ENCODE results near the gene NRK.
"Not testable (repeated sequence)": the region's sequence is repeated elsewhere in the genome, so short reads cannot be mapped to it uniquely, and the experiment has no call there.

NRK gene, protein sequence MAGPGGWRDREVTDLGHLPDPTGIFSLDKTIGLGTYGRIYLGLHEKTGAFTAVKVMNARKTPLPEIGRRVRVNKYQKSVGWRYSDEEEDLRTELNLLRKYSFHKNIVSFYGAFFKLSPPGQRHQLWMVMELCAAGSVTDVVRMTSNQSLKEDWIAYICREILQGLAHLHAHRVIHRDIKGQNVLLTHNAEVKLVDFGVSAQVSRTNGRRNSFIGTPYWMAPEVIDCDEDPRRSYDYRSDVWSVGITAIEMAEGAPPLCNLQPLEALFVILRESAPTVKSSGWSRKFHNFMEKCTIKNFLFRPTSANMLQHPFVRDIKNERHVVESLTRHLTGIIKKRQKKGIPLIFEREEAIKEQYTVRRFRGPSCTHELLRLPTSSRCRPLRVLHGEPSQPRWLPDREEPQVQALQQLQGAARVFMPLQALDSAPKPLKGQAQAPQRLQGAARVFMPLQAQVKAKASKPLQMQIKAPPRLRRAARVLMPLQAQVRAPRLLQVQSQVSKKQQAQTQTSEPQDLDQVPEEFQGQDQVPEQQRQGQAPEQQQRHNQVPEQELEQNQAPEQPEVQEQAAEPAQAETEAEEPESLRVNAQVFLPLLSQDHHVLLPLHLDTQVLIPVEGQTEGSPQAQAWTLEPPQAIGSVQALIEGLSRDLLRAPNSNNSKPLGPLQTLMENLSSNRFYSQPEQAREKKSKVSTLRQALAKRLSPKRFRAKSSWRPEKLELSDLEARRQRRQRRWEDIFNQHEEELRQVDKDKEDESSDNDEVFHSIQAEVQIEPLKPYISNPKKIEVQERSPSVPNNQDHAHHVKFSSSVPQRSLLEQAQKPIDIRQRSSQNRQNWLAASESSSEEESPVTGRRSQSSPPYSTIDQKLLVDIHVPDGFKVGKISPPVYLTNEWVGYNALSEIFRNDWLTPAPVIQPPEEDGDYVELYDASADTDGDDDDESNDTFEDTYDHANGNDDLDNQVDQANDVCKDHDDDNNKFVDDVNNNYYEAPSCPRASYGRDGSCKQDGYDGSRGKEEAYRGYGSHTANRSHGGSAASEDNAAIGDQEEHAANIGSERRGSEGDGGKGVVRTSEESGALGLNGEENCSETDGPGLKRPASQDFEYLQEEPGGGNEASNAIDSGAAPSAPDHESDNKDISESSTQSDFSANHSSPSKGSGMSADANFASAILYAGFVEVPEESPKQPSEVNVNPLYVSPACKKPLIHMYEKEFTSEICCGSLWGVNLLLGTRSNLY (N-terminal part only)

DNA sequence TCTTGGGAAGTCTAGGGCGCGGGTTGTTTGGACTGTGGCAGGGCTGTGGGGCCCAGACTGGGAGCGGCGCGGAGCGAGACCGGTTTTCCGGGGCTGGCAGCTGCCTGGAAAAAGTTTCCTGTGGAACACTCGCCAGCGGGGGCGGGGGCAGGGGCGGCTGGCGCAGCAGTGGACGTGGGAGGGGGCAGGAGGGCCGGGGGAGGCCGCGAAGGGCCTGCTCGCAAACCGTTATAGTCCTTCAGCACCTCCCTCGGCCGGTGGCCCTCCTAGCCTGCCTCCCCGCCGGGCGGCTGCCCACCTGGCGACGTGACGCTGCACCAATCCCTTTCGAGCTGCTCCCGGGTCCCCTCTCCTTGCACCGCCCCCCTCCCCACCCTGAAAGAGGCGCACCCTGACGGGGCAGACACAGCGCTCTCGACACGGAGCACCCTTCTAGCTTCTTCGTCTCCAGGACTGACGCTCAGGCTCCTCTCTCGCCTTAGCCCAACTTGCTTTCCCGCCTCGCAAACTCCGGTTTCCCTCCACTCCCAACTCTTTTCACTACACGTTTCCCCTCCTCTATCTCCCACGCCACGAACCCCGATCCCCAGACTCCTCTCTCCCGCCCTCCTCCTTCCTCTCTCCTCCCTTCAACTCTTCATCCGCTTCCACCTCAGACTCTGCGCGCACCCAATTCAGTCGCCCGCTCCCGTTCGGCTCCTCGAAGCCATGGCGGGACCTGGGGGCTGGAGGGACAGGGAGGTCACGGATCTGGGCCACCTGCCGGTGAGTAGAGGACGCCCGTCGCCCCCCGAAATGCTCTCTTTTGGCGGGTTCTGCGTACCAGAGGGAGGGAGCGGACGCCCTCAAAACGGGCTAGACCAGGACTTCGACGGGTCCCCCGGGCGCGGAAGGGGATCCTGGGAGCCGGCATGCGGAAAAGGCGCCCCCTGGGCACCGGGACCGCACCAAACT, at the start of gene NRK:
Gene NRK, plus strand, starts transcription at position 402 of the 954 bp plus-strand sequence. Its CDS starts 307 bp downstream, at position 709.
- no peak for DNase-seq

DNA sequence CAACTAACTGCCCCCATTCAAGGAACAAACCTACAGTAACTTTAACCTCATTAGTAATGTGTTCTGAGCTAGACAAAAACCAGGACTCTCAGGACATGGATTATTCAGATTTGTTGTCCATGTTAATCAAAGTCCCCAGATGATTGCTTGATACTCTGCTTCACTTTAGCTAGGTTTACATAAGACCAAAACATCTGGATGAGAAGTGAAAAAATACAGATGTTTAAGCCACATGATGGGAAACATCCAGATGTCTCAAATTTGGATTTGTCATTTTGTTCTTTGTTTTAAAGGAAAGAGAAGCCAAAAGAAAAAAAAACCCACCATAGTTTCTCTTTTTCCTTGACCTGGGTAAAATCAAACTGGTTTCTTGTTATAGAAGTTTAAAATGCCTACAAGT, 48.5 kb upstream of the NRK start:
- DNase-seq = no peak

DNA sequence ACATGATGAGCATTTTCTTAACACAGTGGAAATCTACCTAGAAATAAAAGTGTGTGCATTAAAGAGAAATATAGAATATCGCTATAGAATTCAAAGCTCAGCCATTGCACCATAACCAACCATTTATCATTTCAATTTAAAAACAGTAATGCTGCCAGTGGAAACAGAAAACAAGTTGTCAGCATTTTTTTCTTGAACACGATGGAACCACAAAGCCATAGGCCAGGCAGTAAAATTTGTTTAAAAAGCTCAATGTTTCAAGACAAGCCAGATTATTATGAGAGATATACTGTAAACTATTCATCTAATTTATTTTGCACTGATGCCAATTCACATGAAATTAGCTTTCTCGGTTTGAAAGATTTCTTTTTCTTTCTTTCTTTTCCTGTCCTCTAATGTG, 46.7 kb upstream of the NRK start:
- DNase-seq = no peak

DNA sequence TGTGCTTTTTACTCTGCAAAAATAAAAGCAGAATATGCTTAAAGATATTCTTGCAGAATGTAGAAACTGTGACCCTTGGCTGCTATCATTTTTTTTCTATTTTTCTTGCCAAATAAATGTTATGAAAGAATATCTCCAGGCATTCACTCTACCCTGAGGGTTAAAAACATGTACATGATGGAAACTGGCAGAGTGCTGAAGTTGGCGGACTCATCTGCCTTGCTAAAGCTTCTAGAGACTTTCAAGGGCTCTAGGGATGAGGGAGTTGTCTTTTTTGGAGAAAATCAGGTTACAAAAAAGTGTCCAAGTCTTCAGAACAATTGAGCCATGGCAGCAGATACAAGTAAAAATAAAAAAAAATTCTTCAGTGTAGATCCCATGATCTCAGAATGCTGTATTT, 40.5 kb upstream of the NRK start:
- no peak for DNase-seq

DNA sequence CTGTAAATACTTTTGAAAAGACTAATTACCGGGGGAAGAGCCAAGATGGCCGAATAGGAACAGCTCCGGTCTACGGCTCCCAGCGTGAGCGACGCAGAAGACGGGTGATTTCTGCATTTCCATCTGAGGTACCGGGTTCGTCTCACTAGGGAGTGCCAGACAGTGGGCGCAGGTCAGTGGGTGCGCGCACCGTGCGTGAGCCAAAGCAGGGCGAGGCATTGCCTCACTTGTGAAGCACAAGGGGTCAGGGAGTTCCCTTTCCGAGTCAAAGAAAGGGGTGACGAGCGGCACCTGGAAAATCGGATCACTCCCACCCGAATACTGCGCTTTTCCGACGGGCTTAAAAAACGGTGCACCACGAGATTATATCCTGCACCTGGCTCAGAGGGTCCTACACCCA, 25.5 kb upstream of the NRK start:
- not testable (repeated sequence) for DNase-seq

DNA sequence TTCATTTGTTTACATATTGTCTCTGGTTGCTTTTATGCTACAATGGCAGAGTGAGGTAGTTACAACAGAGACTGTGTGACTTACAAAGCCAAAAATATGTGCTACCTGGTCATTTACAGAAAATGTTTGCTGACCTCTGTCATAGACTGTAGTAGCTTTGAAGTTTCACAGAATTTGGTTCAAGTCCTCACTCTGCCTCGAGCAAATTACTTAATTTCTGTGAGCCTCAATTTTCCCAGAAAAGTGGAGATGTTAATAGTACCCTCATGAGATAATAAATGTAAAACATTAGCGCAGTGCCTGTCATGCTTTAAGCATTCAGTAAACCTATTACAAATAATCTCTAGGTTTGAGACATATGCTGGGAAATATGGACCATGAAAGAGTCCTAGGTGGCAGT, 18.4 kb upstream of the NRK start:
- no peak for DNase-seq

DNA sequence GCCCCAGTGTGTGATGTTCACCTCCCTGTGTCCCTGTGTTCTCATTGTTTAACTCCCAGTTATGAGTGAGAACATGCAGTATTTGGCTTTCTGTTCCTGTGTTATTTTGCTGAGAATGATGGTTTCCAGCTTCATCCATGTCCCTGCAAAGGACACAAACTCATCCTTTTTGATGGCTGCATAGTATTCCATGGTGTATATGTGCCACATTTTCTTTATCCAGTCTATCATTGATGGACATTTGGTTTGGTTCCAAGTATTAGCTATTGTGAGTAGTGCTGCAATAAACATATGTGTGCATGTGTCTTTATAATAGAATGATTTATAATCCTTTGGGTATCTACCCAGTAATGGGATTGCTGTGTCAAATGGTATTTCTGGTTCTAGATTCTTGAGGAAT, 16.7 kb upstream of the NRK start:
- not testable (repeated sequence) for DNase-seq

DNA sequence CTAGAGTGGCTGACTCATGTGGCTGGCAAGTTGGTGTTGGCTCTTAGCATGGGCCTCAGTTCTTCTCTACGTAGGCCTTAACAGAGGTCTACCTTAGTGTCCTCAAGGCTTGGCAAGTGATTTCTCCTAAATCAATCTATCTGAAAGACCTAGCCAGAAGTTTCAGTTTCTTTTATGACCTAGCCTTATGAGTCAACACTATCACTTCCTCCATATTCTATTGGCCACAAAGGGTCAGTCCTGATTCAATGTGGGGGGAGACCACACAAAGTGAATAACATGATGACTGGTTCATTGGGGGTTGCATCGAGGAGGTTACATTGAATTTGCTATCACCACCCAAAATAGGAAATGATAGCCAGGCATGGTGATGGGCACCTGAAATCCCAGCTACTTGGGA, 5.8 kb upstream of the NRK start:
- DNase-seq = no peak

DNA sequence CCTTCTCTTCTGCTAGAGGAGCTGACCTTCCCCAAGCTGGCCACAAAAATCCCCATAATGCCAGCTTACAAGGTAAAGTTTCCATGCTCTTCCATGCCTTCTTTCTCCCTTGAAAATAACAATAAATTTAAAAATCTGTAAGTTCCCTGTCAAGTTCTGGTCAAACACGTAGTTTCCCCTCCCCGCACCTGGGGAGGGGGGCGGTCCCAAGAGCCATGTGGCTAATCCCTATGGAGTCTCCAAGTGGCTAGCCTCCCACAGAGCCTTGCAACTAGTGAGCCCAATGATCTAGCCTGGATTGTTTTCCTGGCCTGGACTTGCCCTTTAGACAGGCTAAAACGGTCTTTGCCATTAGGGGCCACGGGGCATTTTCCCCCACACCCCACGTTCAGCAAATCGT, 2.1 kb upstream of the NRK start:
- DNase-seq = no peak

DNA sequence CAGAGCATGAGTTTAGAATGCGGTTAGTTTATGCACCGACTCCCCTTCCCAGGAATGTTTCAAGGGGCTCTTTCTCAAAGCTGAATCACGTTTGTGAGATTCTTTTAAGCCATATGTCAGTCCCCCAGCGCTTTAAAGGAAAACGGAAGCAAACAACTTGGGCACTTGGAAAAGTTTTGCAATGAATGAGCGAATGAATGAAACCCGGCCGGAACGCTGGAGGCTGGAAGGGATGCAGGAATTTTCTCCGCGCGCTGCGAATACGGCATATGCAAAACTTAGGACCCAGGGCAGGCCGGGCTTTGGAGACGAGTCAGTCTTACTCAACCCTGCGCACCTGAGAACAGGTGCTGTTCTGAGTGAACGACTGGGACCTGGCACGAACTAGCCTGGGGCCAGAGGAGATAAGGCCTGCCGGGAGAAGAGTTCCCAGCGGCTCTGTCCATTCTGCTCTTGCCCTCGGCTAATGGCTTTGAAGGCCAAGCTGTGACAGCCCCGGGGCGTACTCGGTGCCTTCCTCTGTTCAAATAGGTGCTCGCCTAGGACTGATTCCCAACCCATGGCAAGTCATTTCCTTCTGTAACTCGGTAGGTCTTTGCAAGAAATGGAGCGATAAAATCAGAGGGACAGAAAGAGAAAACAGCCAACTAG, 743 bp upstream of the NRK start:
- no peak for DNase-seq

DNA sequence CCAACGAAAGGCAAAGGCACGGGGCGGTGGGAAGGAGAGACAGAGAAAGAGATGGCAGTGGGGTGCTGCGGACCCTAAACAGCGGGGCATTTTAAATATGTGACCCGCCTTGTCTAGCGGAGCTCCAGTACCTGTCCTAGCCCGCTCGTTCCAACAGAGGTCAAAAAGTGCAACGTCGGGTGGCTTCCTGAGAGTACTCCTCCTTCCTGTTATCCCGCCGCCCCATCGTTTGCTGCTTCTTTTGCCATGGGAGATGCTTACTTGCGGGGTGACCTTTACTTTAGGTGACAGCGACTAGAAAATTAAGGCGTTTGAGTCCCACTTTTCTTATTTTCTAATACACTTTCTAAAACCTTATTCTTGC, 735 bp downstream of the NRK start:
- DNase-seq = no peak

DNA sequence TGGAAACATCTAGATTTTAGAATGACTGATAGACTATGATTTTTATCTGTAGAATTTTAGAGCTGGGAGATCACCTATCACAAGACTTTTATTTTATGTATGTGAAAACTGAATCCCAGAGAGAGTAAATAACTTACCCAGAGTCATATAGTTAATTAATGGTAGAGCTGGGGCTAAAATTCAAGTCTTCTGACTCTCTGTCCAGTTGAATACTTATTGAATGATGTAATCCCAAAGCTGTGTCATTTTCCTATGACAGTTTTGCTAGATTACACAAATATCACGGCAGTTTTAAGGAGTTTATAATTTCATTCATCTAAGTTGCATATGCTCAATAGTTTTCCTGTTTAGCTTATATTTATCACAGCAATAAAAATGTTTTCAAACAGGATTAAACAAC, 6.7 kb downstream of the NRK start:
- DNase-seq = no peak

DNA sequence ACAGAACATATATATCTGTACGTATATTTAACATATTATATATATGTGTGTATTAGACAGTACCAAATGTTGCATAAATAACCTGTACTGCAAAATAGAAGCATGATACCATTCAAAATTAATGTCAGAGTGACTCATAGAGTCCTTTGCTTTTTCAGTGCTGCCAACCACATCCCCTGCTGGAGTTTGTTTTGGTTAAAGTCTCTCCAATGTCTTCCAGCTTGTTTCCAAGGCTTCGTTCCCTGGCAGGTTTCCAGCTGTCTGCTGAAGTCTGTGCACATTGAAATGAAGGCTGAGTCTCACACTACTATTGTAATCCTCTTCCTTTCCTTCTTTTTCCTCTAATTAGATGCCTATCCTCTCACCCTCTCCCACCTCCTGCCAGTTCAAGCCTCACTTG, 14.9 kb downstream of the NRK start:
- no peak for DNase-seq

DNA sequence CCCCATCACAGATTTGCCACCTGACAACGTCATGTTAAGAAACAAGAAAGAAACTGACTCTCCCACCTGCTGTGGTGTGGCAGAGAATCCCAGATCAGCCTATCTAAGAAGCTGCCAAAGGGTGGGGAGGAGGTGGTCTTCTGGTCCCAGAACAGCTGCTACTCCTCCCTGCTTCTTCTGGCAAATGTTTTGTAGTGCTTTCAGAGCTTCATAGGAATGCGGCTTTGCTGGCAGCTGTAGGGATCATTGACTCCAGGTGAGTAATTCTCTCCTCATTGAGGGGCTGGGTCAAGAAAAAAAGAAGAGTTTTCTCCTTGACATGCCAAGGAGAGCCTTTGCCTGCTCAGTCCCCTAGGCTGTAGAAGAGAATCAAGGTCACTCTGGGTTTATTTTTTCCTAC, 23.3 kb downstream of the NRK start:
- no peak for DNase-seq

DNA sequence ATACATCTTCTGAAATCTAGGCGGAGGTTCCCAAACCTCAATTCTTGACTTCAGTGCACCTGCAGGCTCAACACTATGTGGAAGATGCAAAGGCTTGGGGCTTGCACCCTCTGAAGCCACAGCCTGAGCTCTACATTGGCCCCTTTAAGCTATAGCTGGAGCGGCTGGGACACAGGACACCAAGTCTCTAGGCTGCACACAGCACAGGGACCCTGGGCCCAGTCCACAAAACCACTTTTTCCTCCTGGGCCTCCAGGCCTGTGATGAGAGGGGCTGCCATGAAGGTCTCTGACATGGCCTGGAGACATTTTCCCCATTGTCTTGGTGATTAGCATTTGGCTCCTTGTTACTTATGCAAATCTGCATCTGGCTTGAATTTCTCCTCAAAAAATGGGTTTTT, 27.8 kb downstream of the NRK start:
- not testable (repeated sequence) for DNase-seq

DNA sequence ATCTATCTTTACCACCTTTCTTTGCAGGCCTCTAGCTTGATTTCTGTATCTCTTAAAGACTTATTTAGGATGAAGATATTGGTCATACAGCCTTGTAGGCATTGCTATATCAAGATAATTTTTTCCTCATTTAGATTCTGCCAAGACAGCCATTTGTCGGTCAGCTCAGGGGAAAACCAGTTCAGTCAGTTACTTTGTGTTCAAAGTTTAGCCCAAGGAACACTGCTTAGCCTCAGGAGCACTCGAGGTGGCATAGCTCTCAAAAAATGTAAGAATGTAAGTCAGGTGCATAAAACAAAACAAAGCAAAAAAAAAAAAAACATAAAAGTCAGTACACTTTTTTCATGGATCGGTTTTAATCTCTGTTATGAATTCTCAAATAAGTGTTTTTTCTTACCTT, 43.4 kb downstream of the NRK start:
- no peak for DNase-seq

DNA sequence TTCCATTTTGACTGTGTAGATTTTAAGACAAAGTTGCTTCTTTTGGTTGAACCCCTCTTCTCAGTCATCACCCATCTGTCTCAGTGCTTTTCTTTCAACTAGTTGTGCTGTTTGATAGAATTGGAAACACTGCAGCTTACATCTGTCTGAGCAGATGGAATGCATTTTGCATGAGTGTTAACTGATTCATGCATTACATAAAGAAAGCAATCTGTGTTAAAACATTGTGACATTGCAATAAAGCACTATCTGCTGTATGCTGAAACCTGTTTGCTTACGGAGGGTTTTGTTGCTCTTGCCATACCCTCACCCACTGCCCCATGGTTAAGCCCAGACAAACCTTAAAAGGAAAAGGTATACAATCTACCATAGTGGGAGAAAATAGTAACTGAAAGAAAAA, 47.4 kb downstream of the NRK start:
- no peak for DNase-seq

DNA sequence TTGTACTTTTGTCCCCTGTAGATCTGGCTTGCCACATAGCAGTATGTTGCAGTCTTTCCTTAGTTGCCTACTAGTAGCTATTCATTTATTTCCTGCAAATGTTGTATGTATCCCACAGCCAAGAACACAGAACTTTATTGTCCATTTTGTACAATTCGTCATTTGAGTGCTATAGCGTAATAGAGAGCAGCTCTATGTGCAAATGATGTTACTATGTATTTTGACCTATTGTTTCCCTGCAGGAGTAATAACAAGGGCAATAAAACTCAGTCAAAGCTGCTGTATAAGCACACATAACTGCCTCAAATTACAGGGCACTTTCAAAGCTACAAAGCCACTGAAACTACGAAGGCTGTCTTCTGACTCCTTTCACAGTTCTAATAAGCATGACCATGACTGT, 48.1 kb downstream of the NRK start:
- no peak for DNase-seq

DNA sequence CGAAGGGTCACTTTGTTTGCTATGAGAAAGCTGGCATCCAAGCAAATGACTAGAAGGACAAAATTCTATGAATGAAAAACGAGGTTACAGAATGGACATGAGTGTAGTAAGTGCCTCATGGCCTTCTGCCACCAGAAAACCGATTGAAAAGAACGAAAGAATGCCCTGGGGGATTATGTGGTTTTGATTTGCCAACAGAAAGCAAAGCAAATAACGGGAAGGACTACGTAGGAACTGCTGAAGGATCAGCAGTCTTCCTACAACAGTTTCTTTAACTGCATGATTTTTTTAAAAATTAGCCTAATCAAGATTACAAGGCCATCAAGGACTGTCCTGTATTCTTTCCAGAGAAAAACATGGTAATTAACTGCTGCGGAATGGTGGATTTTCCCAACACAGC, 50.6 kb downstream of the NRK start:
- no peak for DNase-seq

DNA sequence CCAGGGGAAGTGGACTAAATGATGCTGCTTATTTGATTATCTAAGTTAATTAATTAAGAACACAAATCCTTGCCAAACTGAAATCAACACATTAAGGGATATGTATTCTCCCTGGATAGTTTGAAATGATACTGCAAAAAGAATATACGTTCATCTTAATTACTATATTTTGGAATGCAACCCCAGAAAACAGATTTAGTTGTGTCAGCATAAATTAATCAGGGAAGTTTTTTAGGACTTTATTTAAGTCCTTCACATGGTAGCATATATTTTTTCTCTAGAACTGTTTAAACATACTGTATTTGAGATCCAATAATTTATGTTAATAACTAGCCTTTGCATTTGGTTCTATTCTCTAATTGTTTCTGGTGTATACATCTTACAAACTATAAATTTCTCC, 52.5 kb downstream of the NRK start:
- no peak for DNase-seq

DNA sequence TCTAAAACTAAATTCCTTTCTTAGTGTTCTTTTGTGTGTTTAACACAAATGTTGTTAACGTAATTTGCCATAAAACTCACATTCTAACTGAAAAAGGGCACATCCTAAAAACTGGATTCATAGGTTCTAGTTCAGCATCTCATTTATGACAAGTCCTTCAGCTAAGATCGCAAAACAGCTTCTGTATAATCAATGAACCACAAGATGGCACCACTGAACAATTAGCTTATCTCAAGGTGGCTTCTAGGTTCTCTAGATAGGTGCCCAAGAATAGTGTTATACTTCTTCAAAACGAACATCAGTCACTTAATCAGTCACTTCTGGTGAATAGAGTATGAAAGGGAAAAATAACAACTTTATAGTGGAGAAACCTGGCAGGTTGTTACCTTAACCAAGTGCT, 54.3 kb downstream of the NRK start:
- DNase-seq = no peak

DNA sequence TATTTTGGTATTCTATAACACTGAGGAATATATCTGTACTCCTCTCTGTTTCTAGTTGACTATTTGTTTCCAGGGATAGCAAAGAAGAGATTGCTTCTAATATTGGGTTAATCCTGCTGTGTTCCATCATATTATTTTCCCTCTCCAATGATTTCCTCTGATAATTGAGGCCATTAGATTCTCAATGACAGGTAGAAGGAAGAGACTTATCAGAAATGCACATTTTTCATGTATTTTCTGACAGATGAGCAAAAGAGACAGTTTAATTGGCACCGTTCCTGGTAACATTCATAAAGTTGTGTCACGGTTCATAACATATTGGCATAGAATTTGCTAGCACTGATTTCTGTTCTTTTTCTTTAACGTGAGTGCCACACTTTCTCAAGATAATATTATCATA, 58.2 kb downstream of the NRK start:
- DNase-seq = no peak

All from stimulated activated CD4-positive, alpha-beta T cell treated with anti-CD3 and anti-CD28 coated beads, Interleukin-2, amount 100 ng/mL, for 24 hours (primary cell).